GM21367 (cell line): Measurements from ENCODE around the gene CD276.
"Not testable (repeated sequence)": the region's sequence is repeated elsewhere in the genome, so short reads cannot be mapped to it uniquely, and the experiment has no call there.

Source experiments
- ATAC-seq: cut with Tn5 transposase; IDR thresholded peaks from one replicate; pipeline ENCODE4 v1.9.1; 2021; ENCODE audit not compliant: unreplicated experiment

CD276 gene

DNA sequence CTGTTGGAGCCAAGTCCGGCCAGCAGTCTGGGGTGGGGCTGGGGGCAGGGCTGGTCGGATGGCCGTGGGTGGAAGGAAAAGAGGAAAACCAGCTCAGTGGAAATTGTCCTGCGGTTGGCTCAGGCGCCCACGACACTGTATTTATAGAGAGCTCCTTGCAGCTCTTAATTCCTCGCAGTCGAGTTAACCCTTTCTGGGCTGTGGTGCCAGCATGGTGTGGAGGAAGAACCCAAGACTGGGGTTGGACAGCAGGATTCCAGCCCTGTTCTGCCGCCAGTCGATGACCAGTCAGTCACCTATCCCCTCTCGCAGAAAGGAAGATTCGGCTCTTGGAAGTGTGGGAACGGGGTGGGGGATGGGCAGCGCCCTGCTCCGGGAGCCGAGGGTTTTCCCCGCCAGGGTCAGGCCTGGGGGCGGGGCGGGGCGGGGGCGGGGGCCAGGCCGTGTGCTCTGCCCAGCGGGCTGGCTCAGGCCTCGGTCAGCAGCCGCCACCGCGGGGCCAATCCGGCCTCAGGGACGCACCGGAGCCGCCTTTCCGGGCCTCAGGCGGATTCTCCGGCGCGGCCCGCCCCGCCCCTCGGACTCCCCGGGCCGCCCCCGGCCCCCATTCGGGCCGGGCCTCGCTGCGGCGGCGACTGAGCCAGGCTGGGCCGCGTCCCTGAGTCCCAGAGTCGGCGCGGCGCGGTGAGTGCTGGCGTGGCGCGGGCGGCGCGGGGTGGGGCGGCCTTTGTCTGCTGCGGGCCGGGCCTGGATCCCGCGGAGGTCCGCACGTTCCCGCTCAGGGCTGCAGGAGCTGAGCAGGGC lies at the start of gene CD276:
CD276 (plus strand) TSS at position 607 of the 804 bp plus-strand sequence. CDS start 15,257 bp downstream, outside the sequence.
- no peak for ATAC-seq

DNA sequence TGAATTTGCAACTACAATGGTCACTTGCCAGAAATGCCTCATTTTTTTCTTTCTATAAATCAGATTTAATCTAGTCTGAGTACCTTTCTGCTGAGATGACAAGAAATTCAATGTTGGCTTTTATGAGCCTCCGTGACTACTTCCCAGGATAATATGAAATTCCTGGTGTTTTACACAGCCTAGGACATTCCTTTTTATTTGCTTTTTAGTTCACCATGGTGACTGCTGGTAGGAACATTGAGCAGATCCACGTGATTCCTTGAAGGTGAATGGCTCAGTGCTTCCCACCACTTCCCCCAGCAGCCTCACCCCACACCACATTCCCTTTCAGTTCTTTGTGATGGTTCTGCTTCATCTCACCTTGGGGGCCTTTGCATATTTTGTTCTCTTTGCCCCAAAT lies 46.7 kb upstream of the CD276 start:
- no peak for ATAC-seq

DNA sequence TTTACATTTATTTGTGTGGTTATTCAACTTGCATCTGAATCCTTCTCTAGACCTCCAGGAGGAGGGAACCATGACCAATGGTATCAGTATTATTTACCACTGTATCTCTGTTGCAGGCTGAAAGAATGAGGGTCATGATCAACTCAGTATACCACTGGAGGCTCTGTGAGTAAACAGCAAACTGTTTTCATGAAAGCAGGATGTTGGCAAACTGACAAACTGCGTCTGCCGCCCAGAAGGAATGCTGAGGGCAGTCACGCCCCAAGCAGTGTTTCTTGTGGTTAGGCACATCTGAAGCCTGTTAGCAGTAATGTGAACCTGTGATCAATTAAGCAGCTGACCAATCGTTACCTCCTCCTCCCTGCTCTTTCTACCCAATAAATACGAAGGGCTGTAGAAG lies 44.7 kb upstream of the CD276 start:
- ATAC-seq, result not testable (repeated sequence)

GRCh38 chr15:73647259-73648013 lies 36.7 kb upstream of the CD276 start:
- no peak for ATAC-seq

- no peak for ATAC-seq
Measured at GRCh38 chr15:73648014-73648295, 36.2 kb upstream of the CD276 start.

- ATAC-seq, result no peak
Measured at GRCh38 chr15:73650416-73651126, 33.6 kb upstream of the CD276 start.

GRCh38 chr15:73654659-73655058 lies 29.5 kb upstream of the CD276 start:
- ATAC-seq, result no peak

DNA sequence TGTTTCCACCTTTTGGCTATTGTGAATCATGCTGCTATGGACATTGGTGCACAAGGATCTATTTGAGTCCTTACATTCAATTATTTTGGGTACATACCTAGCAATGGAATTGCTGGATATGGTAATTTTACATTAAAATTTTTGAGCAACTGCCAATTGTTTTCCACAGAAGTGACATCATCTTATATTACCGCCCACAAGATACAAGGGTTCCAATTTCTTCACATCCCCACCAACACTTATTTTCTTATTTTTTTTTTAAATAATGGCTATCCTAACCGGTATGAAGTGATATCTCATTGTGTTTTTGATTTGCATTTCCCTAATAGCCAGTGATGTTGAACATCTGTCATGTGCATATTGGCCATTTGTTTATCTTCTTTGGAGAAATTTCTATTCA lies 28.5 kb upstream of the CD276 start:
- ATAC-seq, result no peak

GRCh38 chr15:73658645-73659044 lies 25.5 kb upstream of the CD276 start:
- no peak for ATAC-seq

GRCh38 chr15:73660455-73660854 lies 23.7 kb upstream of the CD276 start:
- ATAC-seq, result no peak

- no peak for ATAC-seq
Measured at GRCh38 chr15:73674587-73674986, 9.6 kb upstream of the CD276 start.

DNA sequence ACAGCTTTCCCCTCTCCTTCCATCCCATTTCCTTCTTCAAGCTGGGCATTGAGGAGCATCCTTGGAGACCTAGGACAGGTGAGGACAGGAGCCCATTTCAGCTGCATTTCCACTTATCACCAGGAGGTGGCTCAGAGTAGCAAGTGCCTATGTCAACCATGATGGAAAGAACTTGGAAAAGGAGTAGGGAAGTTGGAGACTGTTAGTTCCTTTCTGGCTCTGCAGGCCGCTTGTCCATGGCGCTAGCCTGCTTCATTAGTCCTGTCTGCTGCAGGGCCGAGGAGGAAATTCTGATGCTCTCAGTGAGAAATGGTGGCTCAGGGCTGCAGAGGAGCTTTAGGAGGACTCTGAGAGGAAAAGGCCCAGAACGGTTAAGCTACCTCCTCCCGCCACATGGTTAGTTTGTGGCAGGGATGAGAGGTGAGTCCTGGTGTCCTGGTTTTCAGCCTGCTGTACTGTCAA lies 7.0 kb upstream of the CD276 start:
- ATAC-seq, result no peak

GRCh38 chr15:73677733-73678132 lies 6.5 kb upstream of the CD276 start:
- ATAC-seq, result no peak

DNA sequence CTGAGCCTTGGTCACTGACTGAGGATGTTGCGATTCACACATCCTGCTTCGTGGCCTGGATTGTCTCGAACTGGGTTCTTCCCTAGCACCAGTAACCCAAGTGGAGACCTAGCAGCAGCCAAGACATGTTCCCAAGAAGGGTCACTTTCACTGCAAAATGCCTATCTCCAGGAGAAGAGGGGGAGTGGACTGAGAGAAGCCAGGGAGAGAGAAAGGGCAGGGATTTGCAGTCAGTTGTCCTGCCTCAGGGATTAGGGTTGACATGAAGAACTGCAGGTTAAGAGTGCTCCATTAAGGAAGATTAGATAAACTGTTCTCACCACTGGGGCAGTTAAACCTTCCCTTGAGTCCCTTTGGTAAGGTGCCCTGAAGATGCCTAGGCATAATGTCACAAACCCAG lies 5.7 kb upstream of the CD276 start:
- no peak for ATAC-seq

DNA sequence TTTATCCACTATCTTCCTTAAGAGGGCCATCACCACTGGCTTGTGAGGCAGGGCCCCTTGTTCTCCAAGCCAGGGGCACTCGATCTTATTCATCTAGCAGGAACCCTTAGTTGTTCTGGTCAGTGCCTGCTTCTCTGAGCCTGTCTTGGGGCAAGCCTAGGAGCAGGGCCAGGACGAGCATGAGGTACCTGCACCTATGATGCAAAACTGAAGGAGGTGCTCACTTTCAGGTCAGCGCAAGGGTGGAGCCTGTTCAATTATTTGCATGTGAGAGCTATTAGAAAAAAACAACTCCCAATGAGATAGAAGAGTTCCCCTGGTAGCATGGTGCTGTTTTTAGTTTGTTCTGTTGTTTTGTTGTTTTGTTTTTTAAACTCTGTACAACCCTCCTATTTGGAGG lies 5.0 kb upstream of the CD276 start:
- ATAC-seq, result no peak

DNA sequence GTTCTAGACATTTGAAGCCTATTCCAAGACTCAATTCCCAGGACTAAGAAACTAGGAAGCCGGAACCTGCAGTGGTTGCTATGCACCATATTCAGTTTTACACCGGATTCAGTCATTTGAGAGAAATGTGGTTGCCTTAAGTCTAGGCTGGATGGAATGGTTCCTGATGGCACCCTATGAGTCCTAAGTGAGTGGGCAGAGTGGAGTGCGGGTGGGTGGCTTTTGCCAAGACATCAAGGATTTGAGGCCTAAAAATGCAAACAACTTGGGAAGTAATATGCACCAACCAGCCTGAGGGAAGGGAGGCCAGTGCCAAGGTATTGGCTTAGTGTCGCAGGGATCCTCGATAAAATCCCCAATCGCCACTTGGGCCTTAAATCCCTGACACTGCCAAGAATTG lies 4.2 kb upstream of the CD276 start:
- ATAC-seq, result no peak

DNA sequence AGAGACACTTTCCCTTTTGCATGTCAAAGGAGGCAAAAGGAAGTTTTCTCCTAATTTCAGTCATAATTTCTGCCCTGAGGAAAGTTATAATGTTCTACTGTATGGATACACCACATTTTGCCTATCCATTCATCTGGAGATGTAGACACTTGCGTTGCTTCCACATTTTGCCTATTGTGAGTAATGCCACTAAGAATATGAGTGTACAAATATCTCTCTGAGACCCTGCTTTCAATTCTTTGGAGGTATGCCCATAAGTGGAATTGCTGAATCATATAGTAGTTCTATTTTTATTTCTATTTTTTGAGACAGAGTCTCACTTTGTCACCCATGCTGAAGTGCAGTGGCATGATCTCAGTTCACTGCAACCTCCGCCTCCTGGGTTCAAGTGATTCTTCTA lies 3.6 kb upstream of the CD276 start:
- no peak for ATAC-seq

- ATAC-seq, result no peak
Measured at GRCh38 chr15:73681063-73681462, 3.1 kb upstream of the CD276 start.

DNA sequence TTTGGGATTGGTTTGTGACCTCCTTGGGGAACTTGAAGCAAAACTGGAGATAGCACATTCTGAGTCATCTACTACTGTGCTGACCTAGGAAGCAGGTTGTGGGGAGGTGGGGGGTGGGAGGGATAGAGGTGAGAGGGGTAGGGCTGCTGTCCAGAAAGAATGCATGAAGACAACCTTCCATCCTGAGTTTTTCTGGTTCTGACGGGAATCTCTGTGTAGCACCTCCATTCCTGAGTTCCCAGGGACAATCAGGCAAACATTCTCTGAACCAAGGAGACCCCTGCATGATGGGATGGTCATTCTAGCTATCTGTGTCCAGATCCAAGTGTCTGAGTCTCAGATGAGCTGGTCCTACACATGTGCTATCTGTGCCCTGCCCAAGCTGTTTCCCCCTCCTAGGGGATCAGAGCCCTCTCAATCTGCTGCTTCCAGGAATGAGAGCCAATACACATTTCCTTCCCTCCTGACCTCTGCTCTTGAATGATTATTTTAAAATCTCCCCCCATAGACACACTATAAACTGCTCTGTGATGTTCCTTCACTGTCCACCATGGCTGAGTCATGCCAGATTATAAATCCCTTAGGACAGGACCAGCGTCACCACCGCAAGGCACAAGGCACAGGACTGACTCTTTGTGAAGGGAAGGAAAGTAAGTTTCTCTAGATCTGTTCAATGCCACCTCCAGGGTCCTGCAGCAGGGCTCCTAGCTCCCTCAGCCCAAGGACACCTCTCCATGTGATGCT lies 2.2 kb upstream of the CD276 start:
- ATAC-seq, result no peak

DNA sequence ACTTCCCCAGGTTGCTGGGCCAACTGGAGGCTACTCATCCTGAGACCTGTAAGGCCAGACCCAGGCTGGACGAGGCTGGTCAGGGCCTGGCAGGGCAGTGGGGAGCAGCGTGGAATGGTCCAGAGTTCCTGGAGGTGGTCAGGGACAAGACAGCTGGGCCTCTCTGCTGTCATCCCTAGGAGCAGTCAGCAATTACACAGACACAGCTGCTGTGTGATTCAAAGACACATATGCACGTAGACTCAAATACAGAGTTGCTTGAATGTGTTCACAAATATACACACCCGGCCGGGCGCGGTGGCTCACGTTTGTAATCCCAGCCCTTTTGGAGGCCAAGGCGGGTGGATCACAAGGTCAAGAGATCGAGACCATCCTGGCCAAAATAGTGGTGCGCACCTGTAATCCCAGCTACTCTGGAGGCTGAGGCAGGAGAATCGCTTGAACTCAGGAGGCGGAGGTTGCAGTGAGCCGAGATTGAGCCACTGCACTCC lies 1.5 kb upstream of the CD276 start:
- no peak for ATAC-seq

DNA sequence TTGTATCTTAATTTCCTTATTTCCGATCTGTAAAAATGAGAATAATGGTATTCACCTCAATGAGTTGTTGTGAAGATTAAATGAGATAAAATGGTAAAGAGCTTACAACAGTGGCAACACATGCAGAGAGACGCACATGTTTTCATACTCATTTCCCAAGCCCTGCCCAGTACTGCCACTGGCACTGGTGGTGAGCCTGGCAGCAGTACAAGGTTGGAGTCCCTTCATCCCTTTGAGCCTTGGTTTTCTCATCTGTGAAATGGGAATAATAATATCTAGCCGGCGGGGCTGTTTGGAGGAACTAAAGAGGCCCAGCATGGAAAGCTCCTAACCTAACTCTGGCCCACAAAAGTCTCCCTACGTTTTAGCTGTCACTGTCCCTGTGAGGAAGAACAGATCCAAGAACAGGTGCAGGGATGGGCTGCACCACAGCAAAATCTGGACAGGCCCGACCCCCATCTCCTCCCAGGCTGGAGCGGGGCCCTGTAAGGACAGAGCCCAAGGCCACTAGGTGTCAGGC lies 866 bp upstream of the CD276 start:
- no peak for ATAC-seq
